Prostate gland (tissue), 2 donors: Measurements from ENCODE around the gene SIRT3. TPM values are rescaled to one million over a fixed set of nuclear protein-coding genes. Genes with fewer than 3 reads are reported as not detected.
"Not testable (repeated sequence)": the region's sequence is repeated elsewhere in the genome, so short reads cannot be mapped to it uniquely, and the experiment has no call there.

Source experiments
- DNase-seq: peaks from one replicate; pipeline ENCODE4 v3.0.0-alpha.2; 2019; ENCODE audit warnings: low spot score
- H3K27ac ChIP-seq, 2 donors: fragments of 200-600 bp; sonication (generic); 2 replicates each; pipeline ENCODE4 v1.5.1; 2017 to 2019
- H3K27me3 ChIP-seq: fragments of 200-600 bp; sonication (generic); replicated peaks from 2 replicates; pipeline ENCODE4 v1.5.1; 2019; ENCODE audit not compliant: insufficient read depth
- H3K36me3 ChIP-seq, 2 donors: fragments of 200-600 bp; sonication (generic); 1 replicate in 1 of 2; 2 replicates in 1 of 2; pipeline versions ENCODE4 v1.5.1 to v1.8.1; 2017 to 2019
- H3K4me1 ChIP-seq: fragments of 200-600 bp; sonication (generic); replicated peaks from 2 replicates; pipeline ENCODE4 v1.5.1; 2019
- H3K4me3 ChIP-seq, 2 donors: fragments of 200-600 bp; sonication (generic); 2 replicates each; pipeline ENCODE4 v1.5.1; 2017 to 2019
- H3K9me3 ChIP-seq: fragments of 200-600 bp; sonication (generic); 2 replicates; pipeline ENCODE4 v1.5.1; 2017
- CTCF ChIP-seq, 4 experiments: fragments of 200-600 bp in 2 of 4; fragments of 450-650 bp in 2 of 4; sonication (generic) in 2 of 4; IDR thresholded peaks; 1 replicate in 3 of 4; 2 replicates in 1 of 4; pipeline ENCODE4 v1.5.1; 2016 to 2019; ENCODE audit warnings: antibody characterized with exemption in 4 of 4, mild to moderate bottlenecking in 2 of 4, moderate library complexity in 2 of 4
- WGBS: methylation state at CpG from one replicate; pipeline ENCODE4 v1.1.5; 2018; 5-methylcytosine and 5-hydroxymethylcytosine counted together
- intact Hi-C: fragments of 100-400 bp; cut with DNase I; formaldehyde crosslinking; loops from one replicate; pipeline ENCODE4 v1.14.2; 2022
- total RNA-seq, 2 donors: library from RNA; depleted of rRNA; stranded (reverse); fragments of >200 nt; gene quantifications; one replicate each; pipeline ENCODE4 v1.1.0, GENCODE V29; 2016

SIRT3 gene
- total RNA-seq, 2 donors from 2014 or later, result 21.5 to 32.5 TPM

GRCh38 chr11:191490-192478 lies 44.4 kb downstream of the SIRT3 start:
- H3K27me3 ChIP-seq, H3K9me3 ChIP-seq, H3K27ac ChIP-seq, H3K4me3 ChIP-seq, H3K4me1 ChIP-seq, H3K36me3 ChIP-seq, intact Hi-C loops: not testable (repeated sequence)
- TF ChIP-seq CTCF (IDR thresholded peaks at IDR 0.05), result peak in 1 of 4 experiments; percentile 16
- WGBS, result 60% methylated on average over 5 of the region's 8 CpGs
- peak; percentile 2 for DNase-seq

- H3K27me3 ChIP-seq, H3K9me3 ChIP-seq, H3K4me3 ChIP-seq, DNase-seq, H3K36me3 ChIP-seq, H3K27ac ChIP-seq, intact Hi-C loops, H3K4me1 ChIP-seq: not testable (repeated sequence)
- 68% methylated on average over 5 of the region's 5 CpGs for WGBS
These were observed 45.6 kb downstream of the SIRT3 start for GRCh38 chr11:190546-190945.

GRCh38 chr11:189843-190311 lies 46.3 kb downstream of the SIRT3 start:
- H3K4me3 ChIP-seq, H3K27me3 ChIP-seq, H3K4me1 ChIP-seq, H3K36me3 ChIP-seq, intact Hi-C loops, H3K9me3 ChIP-seq, H3K27ac ChIP-seq: not testable (repeated sequence)
- DNase-seq, result peak; percentile 3
- TF ChIP-seq CTCF (IDR thresholded peaks at IDR 0.05), result peak in 1 of 4 experiments; percentile 15
- WGBS, result 57% methylated on average over 7 of the region's 25 CpGs

GRCh38 chr11:189200-189783 lies 46.9 kb downstream of the SIRT3 start:
- intact Hi-C loops, H3K27ac ChIP-seq, H3K4me3 ChIP-seq, H3K9me3 ChIP-seq, H3K36me3 ChIP-seq, H3K27me3 ChIP-seq, H3K4me1 ChIP-seq: not testable (repeated sequence)
- WGBS, result 80% methylated on average over 51 of the region's 55 CpGs
- peak; percentile 2 for DNase-seq

GRCh38 chr11:180242-180641 lies 55.9 kb downstream of the SIRT3 start:
- H3K36me3 ChIP-seq, intact Hi-C loops, H3K4me1 ChIP-seq, H3K9me3 ChIP-seq, H3K27ac ChIP-seq, H3K4me3 ChIP-seq, H3K27me3 ChIP-seq, DNase-seq: not testable (repeated sequence)
- 0% methylated on average over 2 of the region's 13 CpGs for WGBS

Other genes starting within 250 kb of the SIRT3 start
- gene SCGB1C1, start 43.3 kb downstream of the SIRT3 start, total RNA-seq, result not detected
- gene BET1L, start 28.9 kb downstream of the SIRT3 start, total RNA-seq, result 10 to 100 TPM; 52.1 to 54.8 TPM
- gene RIC8A, start 28.6 kb downstream of the SIRT3 start, total RNA-seq, result 100 to 1,000 TPM in 1 of 2 donors, 10 to 100 TPM in 1; 82.3 to 114 TPM
- gene PSMD13, start 634 bp upstream of the SIRT3 start, total RNA-seq, result 100 to 1,000 TPM in 1 of 2 donors, 10 to 100 TPM in 1; 87.4 to 129 TPM
- 1 to 10 TPM in 1 of 2 donors, under 1 TPM in 1; 0.18 to 2.7 TPM for gene NLRP6, start 42.1 kb upstream of the SIRT3 start, total RNA-seq
- gene PGGHG, start 52.8 kb upstream of the SIRT3 start, total RNA-seq, result 10 to 100 TPM; 18.4 to 63.1 TPM
- not detected for gene IFITM5, start 63.2 kb upstream of the SIRT3 start, total RNA-seq
- 100 to 1,000 TPM in 1 of 2 donors, 10 to 100 TPM in 1; 96.6 to 149 TPM for gene IFITM2, start 71.5 kb upstream of the SIRT3 start, total RNA-seq
- gene IFITM1, start 77.7 kb upstream of the SIRT3 start, total RNA-seq, result 100 to 1,000 TPM in 1 of 2 donors, 10 to 100 TPM in 1; 73.9 to 182 TPM
- 100 to 1,000 TPM; 123 to 477 TPM for gene IFITM3, start 84.5 kb upstream of the SIRT3 start, total RNA-seq
- gene B4GALNT4, start 133.2 kb upstream of the SIRT3 start, total RNA-seq, result 10 to 100 TPM in 1 of 2 donors, 1 to 10 TPM in 1; 5.8 to 14.2 TPM
- gene PKP3, start 157.9 kb upstream of the SIRT3 start, total RNA-seq, result 10 to 100 TPM; 58.6 to 88.4 TPM
- 10 to 100 TPM; 40.4 to 75.6 TPM for gene SIGIRR, start 178.7 kb upstream of the SIRT3 start, total RNA-seq
- 1 to 10 TPM; 8.4 to 9.1 TPM for gene ANO9, start 205.7 kb upstream of the SIRT3 start, total RNA-seq
- gene PTDSS2, start 213.9 kb upstream of the SIRT3 start, total RNA-seq, result 10 to 100 TPM; 46.3 to 50.3 TPM